ENCODE results near the gene NOS1.

GRCh38 chr12:117202033-117202432 is 159.4 kb downstream of the NOS1 start:
- TF ChIP-seq POLR2A (IDR thresholded peaks at IDR 0.05; ENCODE audit: low read depth, low read length) (no peak), POLR2AphosphoS5 (IDR thresholded peaks at IDR 0.05; ENCODE audit: low read depth, low read length) (no peak), TAF1 (IDR thresholded peaks at IDR 0.05; ENCODE audit: low read depth, low read length) (no peak), SPI1 (IDR thresholded peaks at IDR 0.05; ENCODE audit: low read depth, low read length) (no peak), PAX5 (IDR thresholded peaks at IDR 0.05; ENCODE audit: insufficient read depth, low read length, severe bottlenecking) (no peak), POU2F2 (IDR thresholded peaks at IDR 0.05; ENCODE audit: low read depth, low read length) (no peak)
